NT2/D1 (cell line): ENCODE results near the gene SH3BGRL.

Experiments
- DNase-seq: peaks from one replicate; pipeline ENCODE4 v3.0.0-alpha.2; 2011; ENCODE audit warnings: low read depth, low spot score
- H3K27me3 ChIP-seq: 2 replicates; pipeline ENCODE4 v1.6.0; 2011; ENCODE audit warnings: mild to moderate bottlenecking; ENCODE audit not compliant: insufficient read length, insufficient read depth
- H3K36me3 ChIP-seq: 2 replicates; pipeline ENCODE4 v1.6.1; 2011; ENCODE audit warnings: mild to moderate bottlenecking, low read length, mixed read lengths; ENCODE audit not compliant: insufficient read depth, insufficient read length
- H3K4me1 ChIP-seq: 2 replicates; pipeline ENCODE4 v1.5.1; 2011; ENCODE audit not compliant: insufficient read depth, insufficient read length
- H3K4me3 ChIP-seq: 2 replicates; pipeline ENCODE4 v1.5.1; 2011; ENCODE audit warnings: low read depth; ENCODE audit not compliant: insufficient read length
- H3K9ac ChIP-seq: 2 replicates; pipeline ENCODE4 v1.6.0; 2011; ENCODE audit warnings: low read depth; ENCODE audit not compliant: insufficient read length
- H3K9me3 ChIP-seq: 2 replicates; pipeline ENCODE4 v1.5.1; 2011; ENCODE audit warnings: mild to moderate bottlenecking, low read length; ENCODE audit not compliant: insufficient read depth
- SUZ12 ChIP-seq: IDR thresholded peaks from 2 replicates; pipeline ENCODE4 v1.6.1; 2011; ENCODE audit not compliant: insufficient read length, insufficient read depth; ENCODE audit errors: extremely low read depth
- YY1 ChIP-seq: IDR thresholded peaks from 2 replicates; pipeline ENCODE4 v1.6.1; 2011; ENCODE audit not compliant: insufficient read length, insufficient read depth
- ZNF274 ChIP-seq: IDR thresholded peaks from 2 replicates; pipeline ENCODE4 v1.6.1; 2011; ENCODE audit warnings: mild to moderate bottlenecking, low read depth, low read length

The SH3BGRL gene

GRCh38 chrX:81201671-81202455 is at the start of gene SH3BGRL, which contains the start of gene HMGN5:
SH3BGRL (plus strand) TSS chrX:81202102; CDS start chrX:81202201, 99 bp downstream.
HMGN5 (minus strand) TSS chrX:81201913; CDS start chrX:81121549, 80,364 bp downstream.
- Histone ChIP-seq H3K4me1 (no peaks in the 10 kb centered on the region), H3K36me3 (no peaks in the 10 kb centered on the region), H3K27me3 (no peaks in the 10 kb centered on the region), H3K9ac (peak within 1 kb of the TSS; percentile 76), H3K9me3 (no peaks in the 10 kb centered on the region), H3K4me3 (peak within 1 kb of the TSS; percentile 60)
- DNase-seq: peak; percentile 63
- TF ChIP-seq ZNF274 (no peak), SUZ12 (no peak), YY1 (no peak)

- H3K27me3 ChIP-seq: no peaks in the 10 kb centered on the region
- no peak for DNase-seq
- no peak overlapping the region for H3K4me3 ChIP-seq
- H3K9ac ChIP-seq: no peak overlapping the region
- H3K4me1 ChIP-seq: no peaks in the 10 kb centered on the region
- no peak for TF ChIP-seq YY1
- no peak for TF ChIP-seq SUZ12
- H3K9me3 ChIP-seq: no peaks in the 10 kb centered on the region
- H3K36me3 ChIP-seq: no peaks in the 10 kb centered on the region
Observed at GRCh38 chrX:81168391-81168790, 33.5 kb upstream of the SH3BGRL start.

GRCh38 chrX:81174286-81174685 is 27.6 kb upstream of the SH3BGRL start:
- Histone ChIP-seq H3K9ac (no peak overlapping the region), H3K36me3 (no peaks in the 10 kb centered on the region), H3K27me3 (no peaks in the 10 kb centered on the region), H3K9me3 (no peaks in the 10 kb centered on the region), H3K4me3 (no peak overlapping the region), H3K4me1 (no peaks in the 10 kb centered on the region)
- DNase-seq: no peak
- TF ChIP-seq SUZ12: no peak
- no peak for TF ChIP-seq ZNF274
- TF ChIP-seq YY1: no peak

GRCh38 chrX:81195259-81195658 is 6.6 kb upstream of the SH3BGRL start:
- TF ChIP-seq SUZ12 (no peak), ZNF274 (no peak), YY1 (no peak)

GRCh38 chrX:81195712-81196111 is 6.2 kb upstream of the SH3BGRL start:
- no peaks in the 10 kb centered on the region for H3K9me3 ChIP-seq
- TF ChIP-seq SUZ12 (no peak), YY1 (no peak), ZNF274 (no peak)

More at GRCh38 chrX:81195259-81195658, 6.6 kb upstream of the SH3BGRL start:
- Histone ChIP-seq H3K9me3 (no peaks in the 10 kb centered on the region), H3K9ac (no peak overlapping the region), H3K27me3 (no peaks in the 10 kb centered on the region), H3K4me3 (no peak overlapping the region), H3K4me1 (no peaks in the 10 kb centered on the region), H3K36me3 (no peaks in the 10 kb centered on the region)
- no peak for DNase-seq

GRCh38 chrX:81201071-81201470 is 831 bp upstream of the SH3BGRL start:
- Histone ChIP-seq H3K9ac (peak overlapping the region; percentile 71), H3K36me3 (no peaks in the 10 kb centered on the region), H3K9me3 (no peaks in the 10 kb centered on the region), H3K27me3 (no peaks in the 10 kb centered on the region), H3K4me1 (no peaks in the 10 kb centered on the region), H3K4me3 (peak overlapping the region; percentile 60)
- no peak for DNase-seq
- no peak for TF ChIP-seq YY1
- TF ChIP-seq ZNF274: no peak
- TF ChIP-seq SUZ12: no peak

More at GRCh38 chrX:81195712-81196111, 6.2 kb upstream of the SH3BGRL start:
- H3K27me3 ChIP-seq: no peaks in the 10 kb centered on the region
- H3K4me1 ChIP-seq: no peaks in the 10 kb centered on the region
- no peak overlapping the region for H3K9ac ChIP-seq
- no peaks in the 10 kb centered on the region for H3K36me3 ChIP-seq
- no peak overlapping the region for H3K4me3 ChIP-seq
- peak; percentile 54 for DNase-seq

- Histone ChIP-seq H3K9ac (peak overlapping the region; percentile 76), H3K4me3 (peak overlapping the region; percentile 60), H3K4me1 (no peaks in the 10 kb centered on the region), H3K9me3 (no peaks in the 10 kb centered on the region), H3K36me3 (no peaks in the 10 kb centered on the region), H3K27me3 (no peaks in the 10 kb centered on the region)
- DNase-seq: no peak
- TF ChIP-seq SUZ12 (no peak), YY1 (no peak), ZNF274 (no peak)
Observed at GRCh38 chrX:81202456-81202819, 536 bp downstream of the SH3BGRL start.

- DNase-seq: no peak
- TF ChIP-seq ZNF274: no peak
- no peak for TF ChIP-seq YY1
- TF ChIP-seq SUZ12: no peak
- Histone ChIP-seq H3K9ac (peak overlapping the region; percentile 46), H3K4me3 (peak overlapping the region; percentile 60), H3K9me3 (no peaks in the 10 kb centered on the region), H3K4me1 (no peaks in the 10 kb centered on the region), H3K27me3 (no peaks in the 10 kb centered on the region), H3K36me3 (no peaks in the 10 kb centered on the region)
Observed at GRCh38 chrX:81202943-81203342, 1.0 kb downstream of the SH3BGRL start.
